Peyer's patch (tissue), 4 donors: ENCODE results near the gene CLNK.

Experiments used
- CTCF ChIP-seq, 6 experiments: fragments of 450-650 bp in 4 of 6; fragments of 200-600 bp in 2 of 6; sonication (generic) in 1 of 6; IDR thresholded peaks; one replicate each; pipeline ENCODE4 v1.5.1; 2017 to 2019; ENCODE audit warnings: antibody characterized with exemption in 6 of 6, mild to moderate bottlenecking in 3 of 6, moderate library complexity in 1 of 6
- POLR2A ChIP-seq, 2 donors: fragments of 450-650 bp; IDR thresholded peaks; one replicate each; pipeline ENCODE4 v1.5.1; 2017; ENCODE audit warnings: antibody characterized with exemption in 2 of 2, mild to moderate bottlenecking in 2 of 2, moderate library complexity in 2 of 2

- no peak for TF ChIP-seq CTCF (IDR thresholded peaks at IDR 0.05)
- no peak for TF ChIP-seq POLR2A (IDR thresholded peaks at IDR 0.05)
These were observed 160.3 kb downstream of the CLNK start for GRCh38 chr4:10524196-10524833.
